ENCODE data around the gene ACP3. TPM values are rescaled to one million over a fixed set of nuclear protein-coding genes. Genes with fewer than 3 reads are reported as not detected.

The ACP3 gene
- total and polyA plus RNA-seq, 2 of the 4 experiments (the other 2 are of a cell fraction): 0.36 to 0.54 TPM

- TF ChIP-seq POLR2A (IDR thresholded peaks at IDR 0.05; ENCODE audit: low read depth, low read length) (peak; percentile 44; the same call in 1 of the 2 replicates), CEBPB (IDR thresholded peaks at IDR 0.05; ENCODE audit: low read depth, low read length) (no peak)
Measured at GRCh38 chr3:132399054-132399929, 82.1 kb downstream of the ACP3 start (continued).

DNA sequence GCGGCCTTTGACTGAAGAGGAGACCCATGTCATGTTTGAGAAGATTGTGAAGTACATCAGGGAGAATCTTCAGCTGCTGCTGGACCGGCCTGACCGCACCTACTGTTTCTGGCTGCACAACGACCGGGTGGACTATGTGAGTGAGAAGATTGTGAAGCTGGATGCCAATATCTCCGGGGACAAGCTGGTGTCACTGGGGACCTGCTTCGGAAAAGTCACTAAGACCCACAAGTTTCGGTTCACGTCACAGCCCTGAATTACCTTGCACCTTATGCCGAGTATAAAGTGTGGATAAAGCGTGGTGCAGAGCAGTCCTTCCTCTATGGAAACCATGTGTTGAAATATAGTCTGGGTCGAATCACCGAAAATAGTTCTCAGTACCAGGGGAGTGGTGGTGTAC is 84.0 kb downstream of the ACP3 start:
- ChIA-PET POLR2A (ENCODE audit: unreplicated experiment) (no interaction called here), CTCF (interaction anchor here (0.6 kb wide), 1 partner anchor 149 kb away, joined by 3 read pairs; no protein-coding TSS in a partner anchor)
- peaks cover 2% of the 10 kb centered on the region; the same call in 1 of the 2 replicates for H3K27me3 ChIP-seq (ENCODE audit: control insufficient read depth, insufficient read depth, low read length)
- in situ Hi-C loops (cut with MboI; ENCODE audit: low sequenced_read_pairs): loop anchor here (5.0 kb wide), 2 partner anchors 39 to 144 kb away; no protein-coding TSS in a partner anchor
- H2BK20ac ChIP-seq (ENCODE audit: low read depth, low read length): no peak overlapping the region
- no peak overlapping the region for H3K23ac ChIP-seq (ENCODE audit: low read depth, low read length)
- H4K8ac ChIP-seq (ENCODE audit: low read depth in 2 of 2, low read length in 2 of 2): no peak overlapping the region
- intact Hi-C loops (cut with micrococcal nuclease): no loop called here
- H2BK120ac ChIP-seq (ENCODE audit: low read depth, low read length): no peak overlapping the region
- H3K9ac ChIP-seq (ENCODE audit: low read depth, low read length): no peak overlapping the region
- 87% methylated on average over 3 of the region's 13 CpGs; no CpG with 5 or more reads in 1 of the 2 experiments for WGBS, 2 experiments (ENCODE audit: extremely low coverage in 2 of 2, insufficient read length in 1 of 2)
- no peak overlapping the region for H4K91ac ChIP-seq (ENCODE audit: insufficient read depth, low read depth, low read length)
- no peaks in the 10 kb centered on the region for H3K79me1 ChIP-seq (ENCODE audit: low read depth in 1 of 2, low read length in 2 of 2)
- no peaks in the 10 kb centered on the region; the same call in 1 of the 2 replicates for H3K9me3 ChIP-seq (ENCODE audit: control insufficient read depth, insufficient read depth, low read length)
- BruUV-seq (replicated peaks): no TSS peak
- no peaks in the 10 kb centered on the region for H3K36me3 ChIP-seq (ENCODE audit: control insufficient read depth, insufficient read depth, low read length)
- H3K4ac ChIP-seq (ENCODE audit: low read depth, low read length): no peak overlapping the region
- no peak overlapping the region for H2AK5ac ChIP-seq (ENCODE audit: low read depth, low read length)
- no peaks in the 10 kb centered on the region for H4K20me1 ChIP-seq (ENCODE audit: insufficient read depth, low read length)
- no peak overlapping the region for H2BK5ac ChIP-seq (ENCODE audit: low read depth, low read length, poor library complexity, severe bottlenecking)
- H3K4me2 ChIP-seq (ENCODE audit: low read depth, low read length): no peak overlapping the region
- DNase-seq: no peak
- H2AFZ ChIP-seq (replicated peaks; ENCODE audit: low read length, poor library complexity): no peak overlapping the region
- H2BK15ac ChIP-seq (ENCODE audit: low read depth, low read length): no peak overlapping the region
- TF ChIP-seq, protein P1, sequence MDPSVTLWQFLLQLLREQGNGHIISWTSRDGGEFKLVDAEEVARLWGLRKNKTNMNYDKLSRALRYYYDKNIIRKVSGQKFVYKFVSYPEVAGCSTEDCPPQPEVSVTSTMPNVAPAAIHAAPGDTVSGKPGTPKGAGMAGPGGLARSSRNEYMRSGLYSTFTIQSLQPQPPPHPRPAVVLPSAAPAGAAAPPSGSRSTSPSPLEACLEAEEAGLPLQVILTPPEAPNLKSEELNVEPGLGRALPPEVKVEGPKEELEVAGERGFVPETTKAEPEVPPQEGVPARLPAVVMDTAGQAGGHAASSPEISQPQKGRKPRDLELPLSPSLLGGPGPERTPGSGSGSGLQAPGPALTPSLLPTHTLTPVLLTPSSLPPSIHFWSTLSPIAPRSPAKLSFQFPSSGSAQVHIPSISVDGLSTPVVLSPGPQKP (IDR thresholded peaks at IDR 0.05; ENCODE audit: borderline replicate concordance, low read depth, low read length): no peak
- no peak for TF ChIP-seq RAD21 (IDR thresholded peaks at IDR 0.05; ENCODE audit: low read length)
- no peaks in the 10 kb centered on the region for H3K9me1 ChIP-seq (ENCODE audit: insufficient read depth, low read length)
- no peak overlapping the region for H3K18ac ChIP-seq (ENCODE audit: low read depth, low read length)
- H3K14ac ChIP-seq (replicated peaks; ENCODE audit: low read depth, low read length): no peak overlapping the region
- ATAC-seq (ENCODE audit: low read depth): no peak
- dilution Hi-C loops (cut with HindIII; ENCODE audit: low sequenced_read_pairs, unreplicated experiment): no loop called here
- H2AK9ac ChIP-seq (replicated peaks; ENCODE audit: low read depth, low read length, poor library complexity): no peak overlapping the region
- no peak overlapping the region for H4K5ac ChIP-seq (ENCODE audit: low read depth, low read length)
- no peak overlapping the region for H3K4me3 ChIP-seq (ENCODE audit: insufficient read depth, low read depth, low read length)
- H3K4me1 ChIP-seq (ENCODE audit: control insufficient read depth, insufficient read depth, low read length): no peaks in the 10 kb centered on the region
- no peak overlapping the region for H3K27ac ChIP-seq (ENCODE audit: insufficient read depth, low read length)
- H3K56ac ChIP-seq (ENCODE audit: extremely low read depth, insufficient read depth, low read length): no peak overlapping the region
